ENCODE results near the gene LTO1.

- no peak for TF ChIP-seq CTCF (IDR thresholded peaks at IDR 0.05)
- TF ChIP-seq POLR2A (IDR thresholded peaks at IDR 0.05): no peak
These were observed 35.3 kb downstream of the LTO1 start for GRCh38 chr11:69639831-69640230.

Data from lower leg skin (tissue), 3 donors.